HepG2 (cell line): ENCODE measurements around the gene NGEF. TPM values are rescaled to one million over a fixed set of nuclear protein-coding genes. Genes with fewer than 3 reads are reported as not detected.

ENCODE experiments used
- ATAC-seq: fragments of 200-7000 bp; cut with Tn5 transposase; 3 replicates; pipeline ENCODE4 v1.9.1; 2020; ENCODE audit warnings: mild to moderate bottlenecking, moderate library complexity
- BruUV-seq: library from RNA; stranded (reverse); fragments of 400-500 nt; replicated peaks from 2 replicates; lab custom pipeline; 2021; lab: Mats Ljungman, UMichigan
- CTCF ChIA-PET: fragments of 300-600 bp; formaldehyde crosslinking; extraction: SDS; loops from one replicate; lab custom pipeline; 2021; ENCODE audit warnings: low total read pairs, inconsistent platforms, low intra/inter-chr PET ratio; lab: Yijun Ruan, JAX
- POLR2A ChIA-PET: fragments of 350-600 bp; sonication (Branson Sonifier 250); formaldehyde crosslinking; loops from one replicate; lab custom pipeline; 2020; ENCODE audit warnings: antibody characterized with exemption, inconsistent platforms; lab: Yijun Ruan, JAX
- DNase-seq: peaks from one replicate; pipeline ENCODE4 v3.0.0-alpha.2; 2015; ENCODE audit warnings: low spot score
- FAIRE-seq: peaks from 3 replicates; lab custom pipeline; 2011; peaks lifted over from hg19 to GRCh38; lab: Jason Lieb, UNC
- H2AFZ ChIP-seq: one replicate; pipeline ENCODE4 v1.6.1; 2011; ENCODE audit warnings: low read length, inconsistent platforms
- H3K27ac ChIP-seq: fragments of 300-600 bp; 3 replicates; pipeline ENCODE4 v1.8.0; 2011; ENCODE audit warnings: mixed run types, mild to moderate bottlenecking, mixed read lengths, low read length, inconsistent platforms; ENCODE audit not compliant: insufficient read depth; ENCODE audit errors: extremely low read length
- H3K27me3 ChIP-seq, 2 experiments: fragments of 200-600 bp in 1 of 2; 2 replicates in 1 of 2; 3 replicates in 1 of 2; pipeline versions ENCODE4 v1.6.0 to v1.8.0; 2011; ENCODE audit warnings: low read length in 2 of 2, mild to moderate bottlenecking in 2 of 2, moderate library complexity in 2 of 2, inconsistent platforms in 1 of 2; ENCODE audit not compliant: insufficient read depth in 2 of 2, control insufficient read depth in 1 of 2
- H3K36me3 ChIP-seq, 2 experiments: fragments of 200-600 bp in 1 of 2; replicated peaks in 1 of 2; 2 replicates in 1 of 2; 3 replicates in 1 of 2; pipeline versions ENCODE4 v1.5.1 to v1.8.0; 2011; ENCODE audit warnings: low read length in 2 of 2, inconsistent platforms in 1 of 2; ENCODE audit not compliant: insufficient read depth in 2 of 2, control insufficient read depth in 1 of 2
- H3K4me1 ChIP-seq: 2 replicates; pipeline ENCODE4 v1.5.1; 2012; ENCODE audit warnings: low read length, inconsistent platforms; ENCODE audit not compliant: insufficient read depth
- H3K4me2 ChIP-seq: 2 replicates; pipeline ENCODE4 v1.6.0; 2011; ENCODE audit warnings: low read depth, low read length, inconsistent platforms
- H3K4me3 ChIP-seq, 3 experiments: fragments of 200-600 bp in 1 of 3; sonication (generic), shearing (Covaris generic) in 1 of 3; replicated peaks in 1 of 3; 2 replicates each; pipeline ENCODE4 v1.5.1; 2011 to 2016; ENCODE audit warnings: low read length in 3 of 3, inconsistent platforms in 2 of 3, low read depth in 2 of 3, mild to moderate bottlenecking in 2 of 3, control low read depth in 1 of 3, mixed read lengths in 1 of 3; ENCODE audit not compliant: insufficient read depth in 1 of 3
- H3K79me2 ChIP-seq: one replicate; pipeline ENCODE4 v1.6.1; 2011; ENCODE audit warnings: low read length, inconsistent platforms; ENCODE audit not compliant: insufficient read depth
- H3K9ac ChIP-seq: 2 replicates; pipeline ENCODE4 v1.6.0; 2011; ENCODE audit warnings: mild to moderate bottlenecking, low read depth, low read length, inconsistent platforms; ENCODE audit not compliant: insufficient read depth
- H3K9me3 ChIP-seq: 2 replicates; pipeline ENCODE4 v1.5.1; 2012; ENCODE audit warnings: mild to moderate bottlenecking, low read length
- H4K20me1 ChIP-seq: 2 replicates; pipeline ENCODE4 v1.6.0; 2011; ENCODE audit warnings: inconsistent platforms, mild to moderate bottlenecking, low read length, moderate library complexity; ENCODE audit not compliant: insufficient read depth
- ESRRA ChIP-seq: sonication (generic); formaldehyde crosslinking; IDR thresholded peaks from 2 replicates; pipeline ENCODE4 v1.5.1; 2020; ENCODE audit warnings: mild to moderate bottlenecking, low read depth, missing genetic modification reagents
- FOXP1 ChIP-seq, 2 experiments: fragments of 450-650 bp in 1 of 2; IDR thresholded peaks; 2 replicates each; pipeline ENCODE4 v1.6.1; 2017 to 2018; ENCODE audit warnings: antibody characterized with exemption in 1 of 2
- GATAD1 ChIP-seq: IDR thresholded peaks from 2 replicates; pipeline ENCODE4 v1.6.1; 2016; ENCODE audit warnings: missing genetic modification reagents, missing compliant biosample characterization
- GATAD2A ChIP-seq: IDR thresholded peaks from 2 replicates; pipeline ENCODE4 v1.6.1; 2016
- NR2C2 ChIP-seq: sonication (generic); formaldehyde crosslinking; IDR thresholded peaks from 2 replicates; pipeline ENCODE4 v1.4.0; 2020; ENCODE audit warnings: missing genetic modification reagents, mild to moderate bottlenecking, moderate library complexity, borderline replicate concordance
- PAF1 ChIP-seq: IDR thresholded peaks from 2 replicates; pipeline ENCODE4 v1.6.1; 2016; ENCODE audit warnings: missing genetic modification reagents, missing compliant biosample characterization
- SOX13 ChIP-seq, 3 experiments: fragments of 450-650 bp in 1 of 3; sonication (generic) in 1 of 3; formaldehyde crosslinking in 1 of 3; IDR thresholded peaks in 2 of 3; conservative IDR thresholded peaks in 1 of 3; 2 replicates each; pipeline versions ENCODE4 v1.5.0 to v1.6.1; 2016 to 2020; ENCODE audit warnings: antibody characterized with exemption in 1 of 3, mild to moderate bottlenecking in 1 of 3, missing compliant biosample characterization in 1 of 3, missing genetic modification reagents in 1 of 3, moderate library complexity in 1 of 3
- SOX6 ChIP-seq, 2 experiments: fragments of 450-650 bp in 1 of 2; sonication (generic) in 1 of 2; formaldehyde crosslinking in 1 of 2; IDR thresholded peaks; 2 replicates each; pipeline versions ENCODE4 v1.4.0 to v1.6.1; 2017 to 2020; ENCODE audit warnings: antibody characterized with exemption in 1 of 2, mild to moderate bottlenecking in 1 of 2, missing genetic modification reagents in 1 of 2
- TFE3 ChIP-seq: IDR thresholded peaks from 2 replicates; pipeline ENCODE4 v1.6.1; 2016
- ZBTB20 ChIP-seq: sonication (generic); formaldehyde crosslinking; IDR thresholded peaks from 2 replicates; pipeline ENCODE4 v1.8.1; 2023; ENCODE audit warnings: missing genetic modification reagents, low read depth, mild to moderate bottlenecking, borderline replicate concordance
- ZBTB21 ChIP-seq: sonication (generic); formaldehyde crosslinking; IDR thresholded peaks from 2 replicates; pipeline ENCODE4 v1.4.0; 2020; ENCODE audit warnings: missing genetic modification reagents
- ZBTB26 ChIP-seq: IDR thresholded peaks from 2 replicates; pipeline ENCODE4 v1.6.1; 2016; ENCODE audit warnings: missing compliant biosample characterization, missing genetic modification reagents, borderline replicate concordance
- ZBTB7B ChIP-seq: sonication (generic); formaldehyde crosslinking; IDR thresholded peaks from 2 replicates; pipeline ENCODE4 v1.4.0; 2020; ENCODE audit warnings: missing genetic modification reagents
- ZNF580 ChIP-seq: IDR thresholded peaks from 2 replicates; pipeline ENCODE4 v1.6.1; 2016; ENCODE audit warnings: low read depth, borderline replicate concordance
- ZNF781 ChIP-seq: sonication (generic); formaldehyde crosslinking; IDR thresholded peaks from 2 replicates; pipeline ENCODE4 v1.5.1; 2020; ENCODE audit warnings: borderline replicate concordance, mild to moderate bottlenecking, missing genetic modification reagents; ENCODE audit errors: not compliant biosample characterization
- ZNF784 ChIP-seq: sonication (generic); formaldehyde crosslinking; IDR thresholded peaks from 2 replicates; pipeline ENCODE4 v1.5.1; 2020; ENCODE audit warnings: missing genetic modification reagents, mild to moderate bottlenecking, borderline replicate concordance
- WGBS: methylation state at CpG from one replicate; pipeline ENCODE4 v1.1.6; 2017; ENCODE audit warnings: low lambda C conversion rate; 5-methylcytosine and 5-hydroxymethylcytosine counted together
- in situ Hi-C: cut with HindIII; loops from 2 replicates; pipeline ENCODE4 v1.10.0; 2017; ENCODE audit warnings: low pct_unique_long_range_greater_than_20kb; ENCODE audit not compliant: extremely low pct_ligation_motif_present
- intact Hi-C: fragments of 100-400 bp; cut with micrococcal nuclease; formaldehyde crosslinking; loops from one replicate; pipeline ENCODE4 v1.10.0; 2022; ENCODE audit not compliant: unreplicated experiment
- polyA plus RNA-seq, 8 experiments: library from polyadenylated mRNA; depleted of rRNA in 3 of 8; stranded (reverse) in 7 of 8; unstranded in 1 of 8; fragments of >200 nt; fragmentation: Illumina TruSeq in 4 of 8; extraction: Trizol in 4 of 8; gene quantifications; 2 replicates each; pipeline versions ENCODE4 v1.2.1 to v1.2.3, GENCODE V29; 2011 to 2016; ENCODE audit warnings: low read depth in 4 of 8, missing spikeins in 1 of 8, mixed read lengths in 1 of 8; ENCODE audit not compliant: insufficient read depth in 1 of 8
- total RNA-seq, 5 experiments: library from RNA; depleted of rRNA; stranded (reverse); fragments of >200 nt; fragmentation: Illumina TruSeq; extraction: Trizol; gene quantifications; 2 replicates each; pipeline ENCODE4 v1.2.3, GENCODE V29; 2016; ENCODE audit warnings: low read depth in 1 of 5

The NGEF gene
- total and polyA plus RNA-seq, 2 of the 13 experiments (the other 11 are each of a cell fraction or from before 2014, with no cell fraction given): 14.4 to 36.9 TPM

GRCh38 chr2:232860593-232861241 is 152.3 kb downstream of the NGEF start:
- H4K20me1 ChIP-seq: no peaks in the 10 kb centered on the region
- intact Hi-C loops (no loop called here), in situ Hi-C loops (no loop called here)
- H3K4me3 ChIP-seq: peak overlapping the region in 1 of 3 experiments; percentile 3; a peak in 1 of 6 replicates
- H3K4me2 ChIP-seq: peak overlapping the region; percentile 78
- H3K36me3 ChIP-seq: peaks cover 7 to 14% of the 10 kb centered on the region in 2 experiments; a peak in 1 of 5 replicates
- H3K9ac ChIP-seq: peak overlapping the region; percentile 69
- ChIA-PET CTCF (no interaction called here), POLR2A (interaction anchor here (0.9 to 11.3 kb wide), 5 partner anchors 11 to 200 kb away, joined by 5 to 297 read pairs (median 6); partner anchors contain the start of genes INPP5D and SNORC)
- peak; percentile 79 for ATAC-seq
- H3K27me3 ChIP-seq: no peaks in the 10 kb centered on the region
- no peak overlapping the region for H2AFZ ChIP-seq
- TSS peak; percentile 41 for BruUV-seq
- peak overlapping the region; percentile 94 for H3K27ac ChIP-seq
- WGBS: 23% methylated on average over 9 of the region's 9 CpGs
- no peaks in the 10 kb centered on the region for H3K9me3 ChIP-seq
- DNase-seq: peak; percentile 91
- peaks cover 81% of the 10 kb centered on the region for H3K4me1 ChIP-seq
- peaks cover 3% of the 10 kb centered on the region for H3K79me2 ChIP-seq
- FAIRE-seq: peak; percentile 30
- TF ChIP-seq NR2C2 (CRISPR knock-in tag) (peak; percentile 9; the same call in 1 of the 2 replicates), ESRRA (CRISPR knock-in tag) (0 out of 2 replicates have a peak, but pooled peaks have one; percentile 28), ZBTB7B (CRISPR knock-in tag) (0 out of 2 replicates have a peak, but pooled peaks have one; percentile 32), ZBTB21 (CRISPR knock-in tag) (peak; percentile 85), ZBTB26 (CRISPR knock-in tag) (peak; percentile 66; the same call in 1 of the 2 replicates), GATAD2A (CRISPR knock-in tag) (peak; percentile 68), ZBTB20 (CRISPR knock-in tag) (peak; percentile 72), SOX6 (IDR thresholded peaks at IDR 0.05) (no peak), SOX6 (CRISPR knock-in tag; IDR thresholded peaks at IDR 0.05) (peak; percentile 80), SOX13 (IDR thresholded peaks at IDR 0.05) (no peak), SOX13 (CRISPR knock-in tag; conservative IDR thresholded peaks at IDR 0.05 in 1 of 2, IDR thresholded peaks at IDR 0.05 in 1 of 2) (peak in 1 of 2 experiments; percentile 71; a peak in 2 of 4 replicates), ZNF781 (CRISPR knock-in tag) (peak; percentile 71), GATAD1 (CRISPR knock-in tag) (no peak), ZNF580 (CRISPR knock-in tag) (peak; percentile 54; the same call in 1 of the 2 replicates), ZNF784 (CRISPR knock-in tag) (peak; percentile 61; the same call in 1 of the 2 replicates), FOXP1 (IDR thresholded peaks at IDR 0.05) (no peak), FOXP1 (CRISPR knock-in tag; IDR thresholded peaks at IDR 0.05) (0 out of 2 replicates have a peak, but pooled peaks have one; percentile 7), PAF1 (CRISPR knock-in tag) (0 out of 2 replicates have a peak, but pooled peaks have one; percentile 19), TFE3 (0 out of 2 replicates have a peak, but pooled peaks have one; percentile 13)
